ENCODE data around the gene BAIAP3.

The BAIAP3 gene

DNA sequence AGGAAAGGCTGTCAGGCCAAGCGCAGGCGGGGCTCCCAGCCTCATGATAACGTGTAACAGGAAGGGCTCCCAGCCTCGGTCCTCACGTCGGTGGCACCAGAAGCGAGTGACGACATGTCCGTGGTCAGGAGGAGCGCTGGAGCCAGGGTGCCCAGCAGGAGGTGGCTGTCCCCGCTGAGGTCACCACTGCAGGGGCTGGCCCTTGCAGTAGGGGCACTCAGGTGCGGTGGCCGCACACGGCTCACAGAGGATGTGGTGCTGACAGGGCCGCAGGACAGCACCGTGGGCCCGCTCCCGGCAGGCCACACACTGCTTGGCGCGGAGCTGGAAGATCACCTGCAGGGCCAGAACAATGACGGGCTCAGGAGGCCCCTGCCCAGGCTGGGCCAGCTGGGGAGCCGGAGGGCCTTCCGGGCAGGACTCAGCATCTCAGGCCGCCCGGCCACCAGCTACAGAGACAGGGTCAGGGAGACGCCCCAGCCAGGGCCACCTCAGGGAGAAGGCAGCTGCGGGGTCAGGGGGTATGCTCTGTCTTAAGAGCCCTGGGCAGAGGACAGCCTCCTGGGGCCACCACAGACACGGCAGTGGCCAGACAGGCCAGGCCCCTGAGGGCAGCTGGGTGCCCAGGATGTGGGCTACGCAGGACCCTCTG is 32.7 kb downstream of the BAIAP3 start:
- no peak for DNase-seq (ENCODE audit: low read depth in 2 of 3, low spot score in 1 of 3)

DNA sequence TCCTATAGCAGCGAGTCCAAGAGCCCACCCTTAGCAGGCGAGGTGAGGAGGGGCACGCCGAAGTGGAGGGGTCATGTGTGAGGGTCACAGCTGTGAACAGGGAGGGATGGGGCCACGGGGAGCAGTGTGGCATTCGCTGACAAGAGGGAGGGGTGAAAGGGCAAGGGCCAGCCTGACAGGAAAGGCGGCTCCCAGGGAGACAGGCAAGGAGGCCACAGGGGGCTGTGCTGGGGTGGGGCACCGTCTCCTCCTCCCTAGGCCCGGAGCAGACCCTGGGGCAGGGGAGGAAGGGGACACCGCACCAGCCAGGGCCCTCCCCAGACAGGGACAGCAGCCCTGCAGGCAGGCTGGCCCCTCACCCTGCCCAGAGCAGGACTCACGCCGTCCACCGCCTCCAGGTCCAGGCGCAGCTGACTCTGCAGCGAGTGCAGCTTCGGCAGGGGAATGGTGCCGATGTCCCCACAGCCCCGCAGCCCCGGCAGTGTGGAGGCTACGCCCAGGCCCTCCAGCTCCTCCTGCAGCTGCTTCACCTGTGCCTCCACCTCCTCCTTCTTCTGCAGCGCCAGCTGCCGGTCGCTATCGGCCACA is 33.4 kb downstream of the BAIAP3 start:
- no peak for DNase-seq (ENCODE audit: low read depth in 2 of 3, low spot score in 1 of 3)

DNA sequence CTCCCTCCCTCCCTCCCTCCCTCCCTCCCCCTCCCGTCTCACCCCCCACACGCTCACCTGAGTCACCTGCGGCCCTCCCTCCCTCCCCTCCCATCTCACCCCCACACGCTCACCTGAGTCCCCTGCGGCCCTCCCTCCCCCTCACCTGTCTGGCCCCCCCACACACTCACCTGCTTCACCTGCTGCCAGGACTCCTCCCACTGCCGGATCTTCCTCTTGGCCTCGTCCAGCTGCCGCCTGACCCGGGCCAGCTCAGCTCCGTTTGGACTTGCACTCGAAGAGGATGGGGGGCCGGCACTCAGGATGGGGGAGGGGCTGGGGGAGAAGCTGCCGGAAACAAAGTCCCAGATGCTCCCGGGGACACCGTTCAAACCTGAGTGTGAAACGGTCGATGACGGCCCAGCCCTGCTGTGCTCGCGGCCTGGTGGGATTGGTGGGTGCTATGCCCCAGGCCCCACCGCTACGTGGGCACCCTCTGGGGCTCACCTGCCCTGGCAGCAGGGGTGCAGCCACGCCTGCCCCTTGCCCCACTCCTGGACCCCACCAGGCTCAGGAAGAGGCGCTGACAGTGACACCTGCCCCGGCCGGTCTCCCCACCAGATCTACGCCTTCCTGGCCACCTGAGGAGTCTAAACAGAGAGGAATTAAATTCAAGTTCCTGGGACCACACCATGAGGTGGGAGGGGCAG is 34.2 kb downstream of the BAIAP3 start:
- DNase-seq (ENCODE audit: low read depth in 2 of 3, low spot score in 1 of 3) = no peak

DNA sequence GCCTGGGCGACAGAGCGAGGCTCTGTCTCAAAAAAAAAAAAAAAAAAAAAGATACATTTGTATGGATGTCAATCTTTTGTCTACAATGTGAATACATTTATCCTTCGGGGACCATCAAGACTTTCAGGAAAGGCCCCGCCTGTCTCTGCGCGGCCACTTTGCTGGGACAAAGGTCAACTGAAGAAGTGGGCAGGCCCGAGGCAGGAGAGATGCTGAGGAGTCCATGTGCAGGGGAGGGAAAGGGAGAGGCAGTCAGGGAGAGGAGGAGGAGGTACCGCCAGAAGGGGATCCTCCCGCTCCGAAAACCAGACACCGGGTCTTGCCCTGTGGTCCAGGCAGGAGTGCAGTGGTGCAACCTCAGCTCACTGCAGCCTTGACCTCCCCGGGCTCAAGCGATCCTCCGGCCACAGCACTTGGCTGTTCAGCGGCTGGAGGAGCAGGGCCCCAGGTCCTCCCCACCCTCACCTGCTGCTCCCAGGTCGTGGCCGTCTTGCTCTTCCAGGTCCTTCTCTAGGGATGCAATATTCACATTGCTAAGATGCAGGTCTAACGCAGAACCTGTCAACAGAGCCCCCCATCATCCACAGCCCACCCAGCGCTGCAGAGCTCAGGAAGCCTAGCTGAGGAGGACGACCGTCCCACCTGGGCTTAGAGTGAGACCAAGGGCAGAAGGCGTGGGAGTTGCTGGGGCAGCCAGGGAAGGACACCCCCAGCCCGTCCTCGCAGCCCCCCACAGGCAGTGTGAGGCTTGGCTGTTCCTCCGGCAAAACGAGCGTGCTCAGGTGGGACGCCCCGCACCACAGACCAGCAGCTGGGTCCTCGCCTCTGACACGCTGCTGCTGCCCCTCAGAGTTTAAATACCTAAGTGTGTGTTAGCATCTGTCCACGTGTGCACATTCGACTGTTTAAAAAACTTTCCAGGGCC is 37.9 kb downstream of the BAIAP3 start:
- DNase-seq (ENCODE audit: low read depth in 2 of 3, low spot score in 1 of 3) = no peak

DNA sequence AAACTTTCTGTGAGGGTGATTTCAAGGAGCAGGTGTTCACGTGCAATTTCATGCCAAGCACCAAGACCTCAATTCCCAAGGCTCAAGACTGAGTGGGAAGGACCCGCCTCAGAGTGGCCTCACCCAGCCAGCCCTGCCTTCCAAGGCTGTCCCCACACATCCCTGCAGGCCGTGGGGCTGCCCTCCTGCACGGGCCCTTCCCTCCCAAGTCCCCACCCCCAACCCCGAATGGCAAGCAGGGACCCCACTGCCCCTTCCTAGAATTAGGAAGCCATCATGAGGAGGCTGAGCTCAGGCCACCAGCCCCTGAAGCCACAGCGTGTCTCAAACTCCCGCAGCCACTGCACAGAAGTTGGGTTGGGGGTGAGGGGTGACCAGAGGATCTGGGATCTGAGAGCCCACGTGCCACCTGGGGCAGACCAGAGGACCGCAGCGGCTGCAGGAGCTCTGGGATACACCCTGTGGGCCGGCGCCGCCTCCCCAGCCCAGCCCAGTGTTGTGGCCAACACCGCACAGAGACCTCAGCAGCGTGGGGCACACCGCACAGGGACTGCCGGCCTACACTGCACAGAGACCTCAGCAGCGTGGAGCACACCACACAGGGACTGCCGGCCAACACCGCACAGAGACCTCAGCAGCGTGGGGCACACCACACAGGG is 39.0 kb downstream of the BAIAP3 start:
- no peak for DNase-seq (ENCODE audit: low read depth in 2 of 3, low spot score in 1 of 3)

DNA sequence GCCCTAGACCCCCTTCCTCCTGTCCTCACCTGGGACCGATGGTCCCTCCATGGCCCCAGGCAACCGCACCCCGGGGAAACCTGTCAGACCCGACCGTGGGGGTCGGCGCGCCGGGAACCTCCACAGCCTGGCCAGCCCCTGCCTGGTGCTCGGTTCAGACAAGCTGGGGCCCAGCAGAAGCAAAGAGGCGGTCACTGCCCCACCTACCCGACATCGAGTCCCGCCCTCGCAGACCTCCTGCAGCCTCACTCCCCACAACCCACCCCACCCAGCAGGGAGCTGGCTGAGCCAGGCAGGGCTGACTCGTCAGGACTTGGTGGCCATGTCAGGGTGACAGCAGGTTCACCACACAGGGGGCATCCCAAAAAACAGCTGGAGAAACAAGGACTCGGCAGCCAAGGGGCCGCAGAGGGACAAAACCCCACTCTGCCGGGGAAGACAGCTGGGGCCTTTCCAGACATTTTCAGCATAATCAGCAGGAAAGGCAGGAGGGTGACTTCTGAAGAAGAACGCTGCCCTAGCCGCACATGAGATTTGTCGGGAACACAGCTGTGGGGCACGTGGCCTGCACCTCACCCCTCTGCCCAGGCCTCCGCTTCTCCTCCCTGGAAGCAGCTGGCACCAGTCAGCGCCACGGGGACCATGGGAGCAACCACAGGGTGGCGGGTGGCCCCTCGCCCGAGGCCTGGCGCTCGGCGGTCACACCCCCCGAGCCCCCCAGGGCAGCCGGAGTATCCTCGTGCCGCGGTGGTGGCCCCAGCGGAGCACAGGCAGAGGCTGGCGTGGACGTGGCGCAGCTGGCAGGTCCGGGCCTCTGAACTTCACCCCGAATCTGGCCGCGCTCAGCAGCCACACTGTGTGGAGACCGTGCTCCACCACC is 41.2 kb downstream of the BAIAP3 start:
- DNase-seq (ENCODE audit: low read depth in 2 of 3, low spot score in 1 of 3) = no peak

DNA sequence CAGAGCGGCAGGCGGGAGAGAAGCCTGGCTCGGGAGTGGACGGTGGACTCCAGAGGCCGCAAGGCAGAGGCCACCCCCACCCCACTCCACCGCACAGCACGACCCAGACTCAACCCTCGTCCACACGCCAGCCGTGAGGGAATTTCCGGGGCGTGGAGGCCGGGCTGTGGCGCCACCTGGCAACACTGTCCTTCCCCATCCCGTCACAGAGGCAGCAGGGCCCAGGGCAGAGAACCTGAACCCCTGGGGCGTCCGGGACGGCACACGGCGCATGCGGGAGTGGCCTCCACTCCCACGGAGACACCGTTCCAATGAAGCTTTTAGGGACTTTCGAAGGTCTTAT is 41.8 kb downstream of the BAIAP3 start:
- no peak for DNase-seq (ENCODE audit: low read depth in 2 of 3, low spot score in 1 of 3)

DNA sequence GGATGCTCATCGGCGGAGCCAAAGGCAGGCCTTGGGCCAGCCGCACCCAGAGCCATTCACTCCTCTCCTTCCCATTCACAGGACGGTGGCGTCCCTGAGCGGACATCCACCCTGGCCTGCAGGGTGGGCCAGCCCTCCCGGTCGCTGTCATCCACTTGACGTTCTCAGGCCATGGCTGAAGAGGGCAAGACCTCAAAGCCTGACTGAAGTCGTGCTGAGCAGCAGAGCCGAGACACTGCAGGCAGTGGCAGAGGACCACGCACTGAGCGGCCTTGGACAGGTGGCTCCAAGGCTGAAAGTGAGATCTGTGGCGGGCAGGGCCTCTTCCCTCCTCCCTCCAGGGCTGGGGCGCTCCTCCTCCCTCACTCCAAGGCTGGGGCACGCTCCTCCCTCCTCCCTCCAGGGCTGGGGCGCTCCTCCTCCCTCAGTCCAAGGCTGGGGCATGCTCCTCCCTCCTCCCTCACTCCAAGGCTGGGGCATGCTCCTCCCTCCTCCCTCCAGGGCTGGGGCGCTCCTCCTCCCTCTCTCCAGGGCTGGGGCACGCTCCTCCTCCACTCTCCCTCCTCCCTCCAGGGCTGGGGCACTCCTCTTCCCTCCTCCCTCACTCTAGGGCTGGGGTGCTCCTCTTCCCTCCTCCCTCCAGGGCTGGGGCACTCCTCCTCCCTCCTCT is 42.4 kb downstream of the BAIAP3 start:
- no peak for DNase-seq (ENCODE audit: low read depth in 2 of 3, low spot score in 1 of 3)

DNA sequence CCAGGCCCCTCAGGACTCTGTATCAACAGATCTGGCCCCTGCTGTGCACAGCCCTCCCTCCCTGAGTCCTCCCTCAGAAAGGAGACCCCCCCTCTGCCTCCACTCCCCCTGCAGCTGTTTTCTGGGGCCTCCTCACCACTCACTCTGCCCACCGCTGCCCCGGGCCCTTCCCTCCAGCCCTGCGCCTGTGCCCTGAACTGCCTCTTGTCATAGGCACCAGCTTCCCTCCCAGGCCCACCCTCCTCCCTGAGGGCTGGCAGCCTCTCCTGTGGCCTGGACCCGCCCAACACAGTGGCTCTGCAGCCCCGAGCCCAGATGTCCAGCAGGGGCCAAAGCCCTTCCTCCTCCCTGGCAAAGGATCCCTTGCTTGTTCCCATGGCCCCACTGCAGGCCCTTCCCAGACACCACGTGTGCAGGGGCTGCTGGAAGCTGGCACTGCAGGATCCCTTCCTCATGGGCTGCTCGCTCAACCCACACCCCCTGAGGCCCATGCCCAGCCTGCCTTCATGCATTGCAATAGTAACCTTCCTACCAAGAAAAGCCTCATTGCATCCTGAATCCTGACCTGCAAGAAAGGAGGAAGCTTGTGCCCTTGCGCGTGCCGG is 44.1 kb downstream of the BAIAP3 start:
- DNase-seq (ENCODE audit: low read depth in 2 of 3, low spot score in 1 of 3) = no peak

DNA sequence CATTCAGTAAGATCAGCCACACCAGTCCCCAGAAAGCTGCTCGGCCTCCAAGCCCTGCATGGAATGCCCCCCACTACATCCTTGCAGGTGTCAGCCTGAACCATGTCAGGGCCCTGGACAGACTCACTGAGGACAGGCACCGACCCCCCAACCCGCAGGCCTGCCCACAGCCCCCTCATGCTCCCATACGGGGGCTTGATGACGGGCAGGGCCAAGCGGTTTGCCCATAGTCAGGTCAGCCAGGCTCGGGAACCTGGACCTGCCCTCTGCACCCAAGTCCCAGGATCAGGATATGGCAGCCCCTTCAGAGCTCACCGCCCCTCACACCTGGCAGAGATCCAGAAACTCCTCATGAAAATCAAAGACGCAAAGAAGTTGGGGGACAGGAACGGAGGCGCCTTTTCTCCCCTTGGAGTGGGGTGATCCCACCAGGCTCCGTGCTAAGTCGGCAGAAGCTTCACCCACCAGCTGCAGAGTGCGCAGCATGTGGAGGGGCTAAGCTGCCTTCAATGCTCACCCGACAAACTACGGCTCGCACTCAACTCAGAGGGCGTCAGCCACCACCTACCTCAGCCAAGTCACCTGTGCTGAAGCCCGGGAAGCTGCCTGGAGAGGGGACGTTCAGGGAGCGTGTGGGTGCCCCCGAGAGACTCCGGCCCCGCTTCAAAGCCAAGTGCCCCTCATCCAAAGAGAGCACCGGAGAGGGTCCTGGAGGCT is 44.8 kb downstream of the BAIAP3 start:
- no peak for DNase-seq (ENCODE audit: low read depth in 2 of 3, low spot score in 1 of 3)

DNA sequence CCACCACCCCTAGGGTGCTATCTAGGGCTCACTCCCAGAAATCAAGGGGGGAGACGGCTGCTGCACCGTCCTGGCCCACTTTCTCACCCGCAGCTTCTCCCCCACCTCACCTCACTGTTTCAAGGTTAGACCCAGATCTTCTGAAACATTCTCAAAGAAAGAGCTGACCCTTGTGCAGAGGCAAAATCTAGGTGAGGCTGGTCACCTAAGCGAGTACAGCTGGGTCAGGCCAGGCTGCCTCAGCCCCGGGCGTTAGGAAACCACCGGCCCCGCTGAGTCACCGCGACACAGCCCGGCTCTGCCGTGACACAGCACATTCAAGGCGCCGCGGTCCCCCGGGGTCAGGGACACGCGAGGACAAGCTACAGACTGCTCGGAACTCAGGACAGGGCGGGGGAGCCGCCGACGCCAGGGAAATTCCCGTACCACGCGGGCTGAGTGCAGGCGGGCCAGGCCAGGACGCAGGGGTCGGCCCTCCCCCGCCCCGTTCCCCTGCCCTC is 45.4 kb downstream of the BAIAP3 start:
- DNase-seq (ENCODE audit: low read depth in 2 of 3, low spot score in 1 of 3) = peak; percentile 50 to 65 (median 54)

DNA sequence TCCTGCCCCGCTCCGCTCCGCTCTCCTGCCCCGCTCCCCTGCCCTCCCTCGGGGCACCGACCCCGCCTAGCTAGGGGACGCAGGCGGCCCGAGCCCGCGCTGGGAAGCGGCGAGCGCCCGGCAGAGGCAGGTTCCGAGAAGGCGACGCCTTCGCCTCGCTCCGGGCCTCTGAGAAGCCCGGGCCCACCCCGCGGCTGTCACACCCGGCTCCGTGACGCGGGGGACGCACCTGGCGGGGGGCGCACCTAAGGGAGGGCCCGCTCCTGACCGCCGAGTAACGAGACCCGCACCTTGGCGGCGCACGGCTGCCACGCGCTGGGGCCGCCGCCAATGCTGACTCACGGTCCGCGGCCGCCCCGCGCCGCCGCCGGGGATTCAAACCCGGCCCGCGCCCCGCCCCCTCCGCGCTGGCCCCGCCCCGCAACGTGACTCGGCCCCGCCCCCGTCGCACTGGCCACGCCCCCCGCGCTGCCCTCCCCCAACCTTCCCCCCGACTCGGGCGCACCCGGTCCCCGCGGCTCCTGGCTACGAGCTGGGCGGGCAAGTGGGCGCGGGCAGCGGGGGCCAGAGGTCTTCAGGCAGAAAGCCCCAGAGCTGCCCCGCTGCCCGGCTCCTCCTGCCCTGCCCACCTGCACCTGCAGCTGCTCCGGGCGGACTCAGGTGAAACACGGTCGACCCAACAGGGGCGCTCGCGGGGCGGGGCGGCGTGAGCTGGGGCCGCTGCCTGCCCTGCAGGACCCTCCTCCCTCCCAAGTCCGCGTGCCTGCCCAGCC is 46.0 kb downstream of the BAIAP3 start:
- peak; percentile 52 to 71 (median 69) for DNase-seq (ENCODE audit: low read depth in 2 of 3, low spot score in 1 of 3)

DNA sequence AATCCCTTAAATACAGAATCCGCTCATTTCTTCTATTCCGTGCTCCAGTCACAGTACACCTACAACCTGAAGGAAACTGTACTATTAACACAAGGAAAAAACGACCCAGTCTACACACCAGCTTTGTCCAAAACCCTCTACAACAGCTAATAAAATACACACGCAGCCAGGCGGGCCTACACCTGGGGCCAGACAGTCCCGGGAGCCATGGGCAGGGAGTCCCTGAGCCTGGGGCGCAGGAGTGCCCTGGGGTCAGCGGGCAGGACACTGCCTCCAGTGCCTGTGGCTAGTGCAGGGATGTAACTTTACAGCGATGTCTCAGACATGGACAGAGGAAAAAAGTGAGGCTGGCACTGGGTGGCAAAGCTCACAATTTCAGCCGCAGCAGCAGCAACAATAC is 46.8 kb downstream of the BAIAP3 start:
- DNase-seq (ENCODE audit: low read depth in 2 of 3, low spot score in 1 of 3) = no peak

DNA sequence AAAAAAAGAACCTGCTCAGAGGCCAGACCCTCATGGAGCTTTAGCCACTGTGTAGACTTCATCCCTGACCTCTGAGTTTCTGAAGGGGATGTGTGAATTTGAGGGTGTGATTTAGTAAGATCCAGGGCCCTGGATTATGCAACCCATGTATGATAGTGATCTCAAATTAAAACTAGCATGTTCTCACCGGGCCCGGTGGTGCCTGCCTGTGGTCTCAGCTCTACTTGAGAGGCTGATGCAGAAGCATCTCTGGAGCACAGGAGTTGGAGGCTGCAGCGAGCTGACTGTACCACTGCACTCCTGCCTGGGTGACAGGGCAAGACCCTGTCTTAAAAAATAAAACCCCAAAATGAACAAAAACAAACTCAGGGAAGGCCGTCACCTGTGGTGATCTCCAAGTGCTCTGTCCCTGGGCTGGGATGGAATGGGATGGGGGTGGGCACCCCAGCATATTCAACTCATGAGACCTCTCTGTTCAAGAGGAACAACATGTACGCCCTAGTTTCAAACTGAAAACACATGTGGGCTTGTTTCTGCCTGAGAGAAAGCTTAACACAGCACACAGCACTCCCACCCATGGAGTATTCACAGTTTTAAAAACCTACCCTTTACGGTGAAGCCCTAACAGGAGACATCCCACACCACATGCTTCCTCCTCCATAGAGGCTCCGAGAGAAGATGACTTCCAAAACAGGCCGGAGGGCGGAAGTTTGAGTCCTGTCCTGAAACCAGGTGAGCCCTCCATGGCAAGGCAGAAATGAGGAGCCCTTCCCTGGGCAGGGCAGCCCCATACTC is 48.4 kb downstream of the BAIAP3 start:
- DNase-seq (ENCODE audit: low read depth in 2 of 3, low spot score in 1 of 3) = no peak

DNA sequence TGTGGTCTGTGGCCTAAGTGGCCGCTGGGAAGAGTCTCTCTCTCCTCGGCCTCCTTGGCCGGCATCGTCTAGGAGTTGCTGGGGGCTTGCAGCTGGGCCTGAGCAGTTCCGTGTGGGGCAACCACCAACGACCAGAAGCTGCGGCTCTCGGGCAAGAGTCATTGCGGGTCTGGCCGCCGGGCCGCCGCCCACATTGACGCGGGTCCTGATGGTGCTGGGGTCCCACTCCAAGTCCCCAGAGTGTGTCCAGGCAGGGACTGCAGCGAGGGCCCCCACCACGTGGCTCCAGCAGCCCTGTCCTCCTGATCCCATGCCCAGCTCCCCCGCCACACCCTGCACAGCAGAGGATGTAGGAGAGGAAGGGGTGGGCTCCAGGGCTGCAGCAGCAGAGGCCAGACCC is 50.1 kb downstream of the BAIAP3 start:
- DNase-seq (ENCODE audit: low read depth in 2 of 3, low spot score in 1 of 3) = no peak

DNA sequence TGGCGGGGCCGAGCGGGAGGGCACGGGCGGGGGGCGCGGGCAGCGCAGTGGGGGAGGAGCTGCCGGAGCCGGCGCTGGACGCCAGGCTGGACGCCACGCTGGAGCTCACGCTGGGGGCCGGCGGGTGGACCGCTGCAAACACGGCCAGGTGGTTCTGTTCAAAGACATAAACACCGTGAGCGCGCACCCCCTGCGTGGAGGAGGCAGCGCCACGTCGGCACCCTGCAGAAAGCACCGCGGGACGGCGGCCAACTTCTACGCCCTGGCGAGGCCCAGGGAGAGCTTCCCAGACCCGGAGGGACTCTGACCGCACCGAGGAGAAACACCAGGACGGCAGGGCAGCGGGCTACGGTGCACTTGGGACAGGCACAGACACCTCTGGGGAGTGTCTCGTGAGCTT is 51.8 kb downstream of the BAIAP3 start:
- no peak for DNase-seq (ENCODE audit: low read depth in 2 of 3, low spot score in 1 of 3)

DNA sequence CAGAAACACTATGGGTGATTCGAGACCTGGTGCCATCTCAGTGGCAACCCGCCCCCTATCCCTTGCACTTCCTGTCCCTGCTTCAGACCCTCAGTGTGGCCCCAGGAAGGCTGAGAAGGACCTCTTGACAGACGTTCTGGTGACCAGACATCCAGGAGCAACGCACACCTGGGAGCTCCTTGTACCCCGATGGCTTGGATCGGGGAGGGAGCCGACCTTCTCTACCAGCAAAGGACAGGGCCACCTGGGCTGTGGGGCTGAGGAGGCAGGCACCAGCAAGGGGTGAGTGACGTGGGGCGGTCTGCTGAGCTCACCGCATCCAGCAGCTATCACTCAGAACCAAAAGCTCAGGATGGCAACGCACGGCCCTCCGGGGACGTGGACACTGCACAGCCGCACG is 53.9 kb downstream of the BAIAP3 start:
- DNase-seq (ENCODE audit: low read depth in 2 of 3, low spot score in 1 of 3) = no peak

Data from stimulated activated CD4-positive, alpha-beta T cell treated with anti-CD3 and anti-CD28 coated beads, Interleukin-12 subunit alpha, Interleukin-12 subunit beta, amount 100 ng/mL, for 48 hours (primary cell).